SK-N-SH treated with all-trans-retinoic acid at 6 μM for 48 hours (cell line): ENCODE measurements around the gene CALN1.

Experiments
- ARNTL ChIP-seq: fragments of 450-650 bp; formaldehyde crosslinking; IDR thresholded peaks from 2 replicates; pipeline ENCODE4 v1.5.0; 2020; ENCODE audit warnings: low read depth, mild to moderate bottlenecking, moderate library complexity, borderline replicate concordance
- CREB5 ChIP-seq: fragments of 250-450 bp; sonication (Bioruptor Pico); IDR thresholded peaks from 2 replicates; pipeline ENCODE4 v1.5.1; 2020; ENCODE audit warnings: low read depth, mild to moderate bottlenecking, moderate library complexity
- ESRRG ChIP-seq: fragments of 250-450 bp; sonication (Bioruptor Pico); IDR thresholded peaks from 2 replicates; pipeline ENCODE4 v1.6.1; 2021; ENCODE audit warnings: mild to moderate bottlenecking
- ISL1 ChIP-seq: fragments of 250-450 bp; sonication (Bioruptor Pico); IDR thresholded peaks from 2 replicates; pipeline ENCODE4 v2.1.2; 2022; ENCODE audit warnings: mild to moderate bottlenecking, moderate library complexity
- OSR1 ChIP-seq: fragments of 250-450 bp; sonication (Bioruptor Pico); IDR thresholded peaks from 2 replicates; pipeline ENCODE4 v1.8.0; 2022; ENCODE audit warnings: moderate library complexity, mild to moderate bottlenecking, inconsistent platforms
- PATZ1 ChIP-seq: fragments of 250-450 bp; sonication (Bioruptor Pico); IDR thresholded peaks from 2 replicates; pipeline ENCODE4 v1.8.0; 2020; ENCODE audit warnings: mild to moderate bottlenecking, moderate library complexity, borderline replicate concordance
- POU6F1 ChIP-seq: fragments of 250-450 bp; sonication (Bioruptor Pico); IDR thresholded peaks from 2 replicates; pipeline ENCODE4 v1.8.0; 2021; ENCODE audit warnings: low read depth, mild to moderate bottlenecking, moderate library complexity, borderline replicate concordance
- RARB ChIP-seq: fragments of 250-450 bp; sonication (Bioruptor Pico); IDR thresholded peaks from 2 replicates; pipeline ENCODE4 v1.8.0; 2021; ENCODE audit warnings: mild to moderate bottlenecking, moderate library complexity
- TCF4 ChIP-seq: fragments of 250-450 bp; sonication (Bioruptor Pico); IDR thresholded peaks from 2 replicates; pipeline ENCODE4 v1.8.0; 2021; ENCODE audit warnings: mild to moderate bottlenecking, moderate library complexity, borderline replicate concordance
- TOX ChIP-seq: fragments of 250-450 bp; sonication (Bioruptor Pico); IDR thresholded peaks from 2 replicates; pipeline ENCODE4 v1.8.0; 2021; ENCODE audit warnings: mild to moderate bottlenecking, moderate library complexity, borderline replicate concordance
- ZNF70 ChIP-seq: fragments of 450-650 bp; formaldehyde crosslinking; IDR thresholded peaks from 2 replicates; pipeline ENCODE4 v1.5.0; 2020; ENCODE audit warnings: mild to moderate bottlenecking, moderate library complexity
- ZNF8 ChIP-seq: fragments of 450-650 bp; formaldehyde crosslinking; IDR thresholded peaks from 2 replicates; pipeline ENCODE4 v1.5.0; 2020; ENCODE audit warnings: mild to moderate bottlenecking, moderate library complexity

DNA sequence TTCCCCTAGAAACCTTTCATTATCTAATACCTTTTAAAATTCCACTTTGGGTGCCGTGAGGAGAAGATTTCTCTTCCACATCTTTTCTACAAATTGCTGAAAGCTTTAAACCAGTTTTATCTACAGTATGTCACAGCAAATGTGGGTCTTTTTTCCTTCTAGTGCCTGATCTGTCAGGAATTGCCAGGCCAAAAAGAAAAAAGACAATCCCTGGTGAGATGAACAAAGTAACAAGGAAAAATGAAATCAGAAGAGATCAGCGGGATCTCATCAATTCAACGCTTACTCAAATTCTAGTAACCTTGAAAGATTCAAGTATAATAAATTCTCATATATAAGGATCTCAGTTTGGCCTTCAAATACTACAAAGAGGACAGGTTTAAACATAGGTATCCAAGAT, 449.5 kb downstream of the CALN1 start:
- TF ChIP-seq ZNF8 (CRISPR knock-in tag): no peak
- no peak for TF ChIP-seq ISL1 (CRISPR knock-in tag)
- no peak for TF ChIP-seq ARNTL
- no peak for TF ChIP-seq RARB (CRISPR knock-in tag)
- no peak for TF ChIP-seq CREB5 (CRISPR knock-in tag)
- TF ChIP-seq POU6F1 (CRISPR knock-in tag): no peak
- no peak for TF ChIP-seq ESRRG
- TF ChIP-seq OSR1 (CRISPR knock-in tag): no peak
- TF ChIP-seq TOX (CRISPR knock-in tag): no peak
- TF ChIP-seq PATZ1 (CRISPR knock-in tag): no peak
- no peak for TF ChIP-seq ZNF70 (CRISPR knock-in tag)
- no peak for TF ChIP-seq TCF4 (CRISPR knock-in tag)
